GM12878 (cell line): ENCODE data around the gene CAMTA1. TPM values are rescaled to one million over a fixed set of nuclear protein-coding genes. Genes with fewer than 3 reads are reported as not detected.

Experiments used
- BMI1 ChIP-seq: fragments of 450-650 bp; IDR thresholded peaks from 2 replicates; pipeline ENCODE4 v1.6.1; 2016; ENCODE audit warnings: mild to moderate bottlenecking, moderate library complexity, borderline replicate concordance
- CBFB ChIP-seq: IDR thresholded peaks from 2 replicates; pipeline ENCODE4 v1.6.1; 2016; ENCODE audit warnings: antibody characterized with exemption, low read depth
- CBX5 ChIP-seq: sonication (generic); IDR thresholded peaks from 2 replicates; pipeline ENCODE4 v1.6.1; 2016; ENCODE audit warnings: low read depth, moderate library complexity, mild to moderate bottlenecking, inconsistent platforms
- EED ChIP-seq: sonication (generic); IDR thresholded peaks from 2 replicates; pipeline ENCODE4 v1.6.1; 2016; ENCODE audit warnings: antibody characterized with exemption, low read depth
- EP300 ChIP-seq, 2 experiments: fragments of 150-350 bp in 1 of 2; IDR thresholded peaks; 2 replicates each; pipeline ENCODE4 v1.6.1; 2011 to 2012; ENCODE audit warnings: low read depth in 2 of 2, low read length in 2 of 2, borderline replicate concordance in 1 of 2, improper control_type of control experiment in 1 of 2, inconsistent platforms in 1 of 2; ENCODE audit not compliant: control insufficient read depth in 1 of 2
- IRF5 ChIP-seq: fragments of 450-650 bp; IDR thresholded peaks from 2 replicates; pipeline ENCODE4 v1.6.1; 2017; ENCODE audit warnings: borderline replicate concordance
- KDM1A ChIP-seq: fragments of 200-600 bp; sonication (generic); IDR thresholded peaks from 2 replicates; pipeline ENCODE4 v1.6.1; 2016; ENCODE audit warnings: borderline replicate concordance
- LARP7 ChIP-seq: fragments of 450-650 bp; IDR thresholded peaks from 2 replicates; pipeline ENCODE4 v1.6.1; 2017; ENCODE audit warnings: mild to moderate bottlenecking
- MTA2 ChIP-seq: fragments of 450-650 bp; IDR thresholded peaks from 2 replicates; pipeline ENCODE4 v1.6.1; 2016; ENCODE audit warnings: low read depth, mild to moderate bottlenecking, moderate library complexity
- MXI1 ChIP-seq: fragments of 150-350 bp; IDR thresholded peaks from 2 replicates; pipeline ENCODE4 v1.6.1; 2011; ENCODE audit warnings: low read depth, mild to moderate bottlenecking, inconsistent platforms, low read length, improper control_type of control experiment
- NFXL1 ChIP-seq: fragments of 450-650 bp; IDR thresholded peaks from 2 replicates; pipeline ENCODE4 v1.6.1; 2017; ENCODE audit warnings: antibody characterized with exemption, mild to moderate bottlenecking, borderline replicate concordance
- POLR2AphosphoS5 ChIP-seq: IDR thresholded peaks from 2 replicates; pipeline ENCODE4 v1.6.1; 2011; ENCODE audit warnings: mild to moderate bottlenecking, low read length, inconsistent platforms
- RELB ChIP-seq: fragments of 450-650 bp; IDR thresholded peaks from 2 replicates; pipeline ENCODE4 v1.6.1; 2017; ENCODE audit warnings: low read depth, mild to moderate bottlenecking, moderate library complexity
- SMC3 ChIP-seq: IDR thresholded peaks from 2 replicates; pipeline ENCODE4 v1.6.1; 2011; ENCODE audit warnings: low read length, improper control_type of control experiment, borderline replicate concordance
- SRF ChIP-seq, 2 experiments: IDR thresholded peaks; 2 replicates each; pipeline ENCODE4 v1.6.1; 2011; ENCODE audit warnings: low read depth in 2 of 2, low read length in 2 of 2, mild to moderate bottlenecking in 1 of 2, moderate library complexity in 1 of 2
- SUZ12 ChIP-seq: fragments of 200-600 bp; sonication (generic); IDR thresholded peaks from one replicate; pipeline ENCODE4 v1.6.1; 2018; ENCODE audit warnings: antibody characterized with exemption, mild to moderate bottlenecking; ENCODE audit not compliant: unreplicated experiment
- TBL1XR1 ChIP-seq: IDR thresholded peaks from 2 replicates; pipeline ENCODE4 v1.6.1; 2012; ENCODE audit warnings: low read depth, low read length, improper control_type of control experiment
- WRNIP1 ChIP-seq: IDR thresholded peaks from 2 replicates; pipeline ENCODE4 v1.6.1; 2011; ENCODE audit warnings: low read depth, low read length, improper control_type of control experiment, borderline replicate concordance
- YY1 ChIP-seq: IDR thresholded peaks from 2 replicates; pipeline ENCODE4 v1.6.1; 2011; ENCODE audit warnings: low read depth, mild to moderate bottlenecking, low read length
- ZNF274 ChIP-seq: IDR thresholded peaks from one replicate; pipeline ENCODE4 v1.8.0; 2011; ENCODE audit not compliant: insufficient read length, insufficient read depth
- polyA plus RNA-seq, 11 experiments: library from polyadenylated mRNA; depleted of rRNA in 4 of 11; unstranded in 6 of 11; stranded (reverse) in 5 of 11; fragments of >200 nt; fragmentation: Nextera tagmentation in 4 of 11; fragmentation: Illumina TruSeq in 1 of 11; extraction: Ambion mirVana in 4 of 11; extraction: Trizol in 1 of 11; gene quantifications; 1 replicate in 1 of 11; 2 replicates in 10 of 11; pipeline versions ENCODE4 v1.2.1 to v1.2.3, GENCODE V29; 2011 to 2016; ENCODE audit warnings: inconsistent platforms in 2 of 11, missing spikeins in 2 of 11, low read depth in 1 of 11
- total RNA-seq, 4 experiments: library from RNA; depleted of rRNA in 3 of 4; stranded (reverse); fragments of >200 nt in 3 of 4; fragmentation: Illumina TruSeq in 1 of 4; extraction: Trizol in 1 of 4; gene quantifications; 2 replicates each; pipeline versions ENCODE4 v1.2.1 to v1.2.3, GENCODE V29; 2013 to 2021
- TF ChIP-seq, protein P1 (sequence below): fragments of 450-650 bp; IDR thresholded peaks from 2 replicates; pipeline ENCODE4 v1.6.1; 2016; ENCODE audit warnings: mild to moderate bottlenecking, moderate library complexity, borderline replicate concordance
- TF ChIP-seq, protein P2 (sequence below): fragments of 450-650 bp; IDR thresholded peaks from 2 replicates; pipeline ENCODE4 v1.6.1; 2016; ENCODE audit warnings: mild to moderate bottlenecking

The CAMTA1 gene
- total and polyA plus RNA-seq, 10 of the 15 experiments (the other 5 are each of a cell fraction or from before 2014, with no cell fraction given), result 37.7 to 148 (median 76.4) TPM

DNA sequence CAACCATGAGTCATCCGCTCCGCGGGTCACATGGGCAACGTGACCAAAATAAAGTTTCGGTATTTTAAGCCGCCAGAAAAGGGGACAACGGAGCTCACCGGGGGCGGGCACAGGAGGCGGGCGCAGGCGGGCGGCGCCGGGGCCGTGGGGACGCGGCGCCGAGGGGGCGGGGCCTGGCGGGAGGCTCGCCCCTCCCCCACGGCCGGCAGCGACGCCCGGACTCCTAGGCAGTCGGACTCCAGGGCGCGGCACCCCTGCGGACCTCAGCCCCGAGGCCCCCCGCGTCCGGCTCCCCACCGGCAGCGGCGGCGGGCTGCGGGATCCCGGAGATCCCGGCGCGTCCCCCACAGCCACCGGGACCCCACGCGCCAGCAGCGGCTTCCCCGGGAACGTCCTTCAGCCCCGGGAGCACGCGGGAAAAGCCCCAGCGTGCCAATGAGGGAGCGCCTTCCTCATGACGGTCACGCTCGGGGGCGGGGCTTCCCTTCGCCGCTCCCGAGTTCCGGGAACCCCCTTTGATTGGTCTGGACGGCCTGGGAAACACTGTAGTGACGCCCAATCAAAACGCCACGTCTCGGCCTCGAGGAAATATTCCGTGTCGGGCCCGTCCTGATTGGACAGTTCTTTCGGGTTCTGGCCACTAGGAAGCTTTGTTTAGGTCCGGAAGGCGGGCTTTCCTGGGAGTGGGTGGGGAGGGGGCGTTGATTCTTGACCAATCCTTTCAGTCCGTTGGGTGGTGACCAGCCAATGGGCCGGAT, 515 bp upstream of the CAMTA1 start (continued):
- TF ChIP-seq BMI1, result no peak
- peak; percentile 93 for TF ChIP-seq LARP7
- TF ChIP-seq SMC3, result no peak
- TF ChIP-seq ZNF274, result no peak
- TF ChIP-seq KDM1A, result no peak
- TF ChIP-seq MXI1, result peak; percentile 41
- TF ChIP-seq TBL1XR1, result peak; percentile 24; the same call in 1 of the 2 replicates
- TF ChIP-seq EED, result peak; percentile 43
- TF ChIP-seq NFXL1, result no peak
- peak in 1 of 2 experiments; percentile 64; a peak in 1 of 4 replicates for TF ChIP-seq SRF (IDR thresholded peaks at IDR 0.05; ENCODE audit: low read depth in 2 of 2, low read length in 2 of 2)
- TF ChIP-seq, protein P1, sequence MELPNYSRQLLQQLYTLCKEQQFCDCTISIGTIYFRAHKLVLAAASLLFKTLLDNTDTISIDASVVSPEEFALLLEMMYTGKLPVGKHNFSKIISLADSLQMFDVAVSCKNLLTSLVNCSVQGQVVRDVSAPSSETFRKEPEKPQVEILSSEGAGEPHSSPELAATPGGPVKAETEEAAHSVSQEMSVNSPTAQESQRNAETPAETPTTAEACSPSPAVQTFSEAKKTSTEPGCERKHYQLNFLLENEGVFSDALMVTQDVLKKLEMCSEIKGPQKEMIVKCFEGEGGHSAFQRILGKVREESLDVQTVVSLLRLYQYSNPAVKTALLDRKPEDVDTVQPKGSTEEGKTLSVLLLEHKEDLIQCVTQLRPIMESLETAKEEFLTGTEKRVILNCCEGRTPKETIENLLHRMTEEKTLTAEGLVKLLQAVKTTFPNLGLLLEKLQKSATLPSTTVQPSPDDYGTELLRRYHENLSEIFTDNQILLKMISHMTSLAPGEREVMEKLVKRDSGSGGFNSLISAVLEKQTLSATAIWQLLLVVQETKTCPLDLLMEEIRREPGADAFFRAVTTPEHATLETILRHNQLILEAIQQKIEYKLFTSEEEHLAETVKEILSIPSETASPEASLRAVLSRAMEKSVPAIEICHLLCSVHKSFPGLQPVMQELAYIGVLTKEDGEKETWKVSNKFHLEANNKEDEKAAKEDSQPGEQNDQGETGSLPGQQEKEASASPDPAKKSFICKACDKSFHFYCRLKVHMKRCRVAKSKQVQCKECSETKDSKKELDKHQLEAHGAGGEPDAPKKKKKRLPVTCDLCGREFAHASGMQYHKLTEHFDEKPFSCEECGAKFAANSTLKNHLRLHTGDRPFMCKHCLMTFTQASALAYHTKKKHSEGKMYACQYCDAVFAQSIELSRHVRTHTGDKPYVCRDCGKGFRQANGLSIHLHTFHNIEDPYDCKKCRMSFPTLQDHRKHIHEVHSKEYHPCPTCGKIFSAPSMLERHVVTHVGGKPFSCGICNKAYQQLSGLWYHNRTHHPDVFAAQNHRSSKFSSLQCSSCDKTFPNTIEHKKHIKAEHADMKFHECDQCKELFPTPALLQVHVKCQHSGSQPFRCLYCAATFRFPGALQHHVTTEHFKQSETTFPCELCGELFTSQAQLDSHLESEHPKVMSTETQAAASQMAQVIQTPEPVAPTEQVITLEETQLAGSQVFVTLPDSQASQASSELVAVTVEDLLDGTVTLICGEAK, result peak; percentile 69
- no peak; the same call in 1 of the 2 replicates for TF ChIP-seq YY1
- TF ChIP-seq EP300 (IDR thresholded peaks at IDR 0.05; ENCODE audit: borderline replicate concordance in 1 of 2, control insufficient read depth in 1 of 2, low read depth in 2 of 2, low read length in 2 of 2), result peak in 1 of 2 experiments; percentile 44; a peak in 3 of 4 replicates
- TF ChIP-seq SUZ12, result no peak
- TF ChIP-seq RELB, result no peak
- TF ChIP-seq, protein P2, sequence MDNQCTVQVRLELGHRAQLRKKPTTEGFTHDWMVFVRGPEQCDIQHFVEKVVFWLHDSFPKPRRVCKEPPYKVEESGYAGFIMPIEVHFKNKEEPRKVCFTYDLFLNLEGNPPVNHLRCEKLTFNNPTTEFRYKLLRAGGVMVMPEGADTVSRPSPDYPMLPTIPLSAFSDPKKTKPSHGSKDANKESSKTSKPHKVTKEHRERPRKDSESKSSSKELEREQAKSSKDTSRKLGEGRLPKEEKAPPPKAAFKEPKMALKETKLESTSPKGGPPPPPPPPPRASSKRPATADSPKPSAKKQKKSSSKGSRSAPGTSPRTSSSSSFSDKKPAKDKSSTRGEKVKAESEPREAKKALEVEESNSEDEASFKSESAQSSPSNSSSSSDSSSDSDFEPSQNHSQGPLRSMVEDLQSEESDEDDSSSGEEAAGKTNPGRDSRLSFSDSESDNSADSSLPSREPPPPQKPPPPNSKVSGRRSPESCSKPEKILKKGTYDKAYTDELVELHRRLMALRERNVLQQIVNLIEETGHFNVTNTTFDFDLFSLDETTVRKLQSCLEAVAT, result no peak
- TF ChIP-seq CBX5, result no peak
- TF ChIP-seq CBFB, result peak; percentile 59; the same call in 1 of the 2 replicates
- TF ChIP-seq POLR2AphosphoS5, result peak; percentile 71
- TF ChIP-seq WRNIP1, result no peak
- TF ChIP-seq MTA2, result no peak
- TF ChIP-seq IRF5, result no peak
